ENCODE results near the gene AP1G1. TPM values are rescaled to one million over a fixed set of nuclear protein-coding genes. Genes with fewer than 3 reads are reported as not detected.

The AP1G1 gene
- total RNA-seq, 1 experiment from 2014 or later = 51.2 TPM

GRCh38 chr16:71778780-71779179 is 29.9 kb downstream of the AP1G1 start:
- no TSS peak for BruUV-seq (replicated peaks)
- no peak; the same call in 1 of the 2 replicates for ATAC-seq
- Histone ChIP-seq H3K9ac (ENCODE audit: low read length) (no peak overlapping the region), H3K4me3 (ENCODE audit: low read length) (no peak overlapping the region), H3K27me3 (ENCODE audit: low read length) (no peaks in the 10 kb centered on the region), H3K79me2 (ENCODE audit: low read length) (peaks cover 66% of the 10 kb centered on the region), H3K4me2 (ENCODE audit: low read length) (no peak overlapping the region), H3K4me1 (ENCODE audit: insufficient read depth, low read length) (peaks cover 11% of the 10 kb centered on the region), H3K9me3 (ENCODE audit: low read length) (no peaks in the 10 kb centered on the region), H3F3A (ENCODE audit: low read length, unreplicated experiment) (no peaks in the 10 kb centered on the region), H4K20me1 (ENCODE audit: low read length) (0 out of 2 replicates have a peak, but pooled peaks cover 5% of the 10 kb centered on the region), H2AFZ (ENCODE audit: low read length) (no peak overlapping the region), H3K27ac (ENCODE audit: low read length) (no peak overlapping the region), H3K36me3 (ENCODE audit: low read depth, low read length) (peaks cover 3% of the 10 kb centered on the region), H3K9me2 (replicated peaks; ENCODE audit: low read length) (no peaks in the 10 kb centered on the region)
- ChIA-PET CTCF (no interaction called here), POLR2A (ENCODE audit: unreplicated experiment) (no interaction called here)
- TF ChIP-seq EZH2phosphoT487 (IDR thresholded peaks at IDR 0.05; ENCODE audit: borderline replicate concordance, low read length) = no peak
- TF ChIP-seq CTCF (conservative IDR thresholded peaks at IDR 0.05; ENCODE audit: low read depth, low read length) = no peak
- TF ChIP-seq EZH2 (IDR thresholded peaks at IDR 0.05; ENCODE audit: low read length, unreplicated experiment) = no peak
- DNase-seq = no peak
- intact Hi-C loops (cut with micrococcal nuclease) = loop anchor here (10.0 kb wide), 1 partner anchor 106 kb away; the partner anchor contains the start of gene ZNF821

GRCh38 chr16:71777329-71777728 is 31.3 kb downstream of the AP1G1 start:
- BruUV-seq (replicated peaks) = no TSS peak
- Histone ChIP-seq H3K9me2 (replicated peaks; ENCODE audit: low read length) (no peaks in the 10 kb centered on the region), H4K20me1 (ENCODE audit: low read length) (0 out of 2 replicates have a peak, but pooled peaks cover 5% of the 10 kb centered on the region), H3F3A (ENCODE audit: low read length, unreplicated experiment) (peaks cover 10% of the 10 kb centered on the region), H3K79me2 (ENCODE audit: low read length) (peaks cover 55% of the 10 kb centered on the region), H3K27ac (ENCODE audit: low read length) (no peak overlapping the region), H3K27me3 (ENCODE audit: low read length) (no peaks in the 10 kb centered on the region), H3K36me3 (ENCODE audit: low read depth, low read length) (peaks cover 3% of the 10 kb centered on the region), H2AFZ (ENCODE audit: low read length) (no peak overlapping the region), H3K9ac (ENCODE audit: low read length) (no peak overlapping the region), H3K4me2 (ENCODE audit: low read length) (no peak overlapping the region), H3K4me3 (ENCODE audit: low read length) (no peak overlapping the region), H3K9me3 (ENCODE audit: low read length) (no peaks in the 10 kb centered on the region), H3K4me1 (ENCODE audit: insufficient read depth, low read length) (peaks cover 24% of the 10 kb centered on the region)
- DNase-seq = no peak
- intact Hi-C loops (cut with micrococcal nuclease) = loop anchor here (10.0 kb wide), 1 partner anchor 107 kb away; the partner anchor contains the start of gene ZNF821
- TF ChIP-seq EZH2phosphoT487 (IDR thresholded peaks at IDR 0.05; ENCODE audit: borderline replicate concordance, low read length) (no peak), EZH2 (IDR thresholded peaks at IDR 0.05; ENCODE audit: low read length, unreplicated experiment) (no peak), CTCF (conservative IDR thresholded peaks at IDR 0.05; ENCODE audit: low read depth, low read length) (no peak)
- CTCF ChIA-PET = no interaction called here
- POLR2A ChIA-PET (ENCODE audit: unreplicated experiment) = no interaction called here
- no peak for ATAC-seq

GRCh38 chr16:71775949-71776348 is 32.7 kb downstream of the AP1G1 start:
- intact Hi-C loops (cut with micrococcal nuclease) = loop anchor here (10.0 kb wide), 1 partner anchor 109 kb away; the partner anchor contains the start of gene ZNF821
- Histone ChIP-seq H3K9me2 (replicated peaks; ENCODE audit: low read length) (no peaks in the 10 kb centered on the region), H3K4me1 (ENCODE audit: insufficient read depth, low read length) (peaks cover 27% of the 10 kb centered on the region), H3F3A (ENCODE audit: low read length, unreplicated experiment) (peaks cover 10% of the 10 kb centered on the region), H2AFZ (ENCODE audit: low read length) (no peak overlapping the region), H3K36me3 (ENCODE audit: low read depth, low read length) (peaks cover 5% of the 10 kb centered on the region), H3K4me3 (ENCODE audit: low read length) (no peak overlapping the region), H3K9me3 (ENCODE audit: low read length) (no peaks in the 10 kb centered on the region), H3K9ac (ENCODE audit: low read length) (no peak overlapping the region), H3K4me2 (ENCODE audit: low read length) (no peak overlapping the region), H3K27me3 (ENCODE audit: low read length) (no peaks in the 10 kb centered on the region), H4K20me1 (ENCODE audit: low read length) (peaks cover 4% of the 10 kb centered on the region; the same call in 1 of the 2 replicates), H3K79me2 (ENCODE audit: low read length) (peaks cover 48% of the 10 kb centered on the region), H3K27ac (ENCODE audit: low read length) (no peak overlapping the region)
- ChIA-PET CTCF (no interaction called here), POLR2A (ENCODE audit: unreplicated experiment) (no interaction called here)
- TF ChIP-seq EZH2phosphoT487 (IDR thresholded peaks at IDR 0.05; ENCODE audit: borderline replicate concordance, low read length) (no peak), EZH2 (IDR thresholded peaks at IDR 0.05; ENCODE audit: low read length, unreplicated experiment) (no peak), CTCF (conservative IDR thresholded peaks at IDR 0.05; ENCODE audit: low read depth, low read length) (no peak)
- DNase-seq (no peak), ATAC-seq (no peak)
- no TSS peak for BruUV-seq (replicated peaks)

Measured in PC-3 (cell line).